Stimulated activated CD4-positive, alpha-beta T cell treated with anti-CD3 and anti-CD28 coated beads, Interleukin-2, amount 100 ng/mL, for 48 hours (primary cell): ENCODE measurements around the gene SPRY4.
"Not testable (repeated sequence)": the region's sequence is repeated elsewhere in the genome, so short reads cannot be mapped to it uniquely, and the experiment has no call there.

ENCODE experiments used
- DNase-seq, 2 donors: peaks; one replicate each; pipeline ENCODE4 v3.0.0-alpha.2; 2020

The SPRY4 gene

GRCh38 chr5:142292249-142292648 is 32.6 kb downstream of the SPRY4 start:
- DNase-seq, result no peak

GRCh38 chr5:142290577-142291299 is 34.1 kb downstream of the SPRY4 start:
- DNase-seq, result no peak

GRCh38 chr5:142289708-142290576 is 34.9 kb downstream of the SPRY4 start:
- DNase-seq, result no peak

- DNase-seq, result no peak
Measured at GRCh38 chr5:142287973-142288313, 36.9 kb downstream of the SPRY4 start.

GRCh38 chr5:142287096-142287972 is 37.5 kb downstream of the SPRY4 start:
- no peak for DNase-seq

- DNase-seq, result no peak
Measured at GRCh38 chr5:142286111-142286510, 38.7 kb downstream of the SPRY4 start.

GRCh38 chr5:142283304-142283703 is 41.5 kb downstream of the SPRY4 start:
- no peak for DNase-seq

- no peak for DNase-seq
Measured at GRCh38 chr5:142281966-142282365, 42.9 kb downstream of the SPRY4 start.

GRCh38 chr5:142281008-142281367 is 43.8 kb downstream of the SPRY4 start:
- no peak for DNase-seq

GRCh38 chr5:142280066-142281007 is 44.5 kb downstream of the SPRY4 start:
- DNase-seq, result no peak

- DNase-seq, result no peak
Measured at GRCh38 chr5:142278627-142279026, 46.2 kb downstream of the SPRY4 start.

- DNase-seq, result no peak
Measured at GRCh38 chr5:142277796-142278195, 47.0 kb downstream of the SPRY4 start.

- DNase-seq, result no peak
Measured at GRCh38 chr5:142276517-142276916, 48.3 kb downstream of the SPRY4 start.

GRCh38 chr5:142275496-142275895 is 49.3 kb downstream of the SPRY4 start:
- no peak for DNase-seq

GRCh38 chr5:142272596-142272995 is 52.2 kb downstream of the SPRY4 start:
- not testable (repeated sequence) for DNase-seq

- DNase-seq, result not testable (repeated sequence)
Measured at GRCh38 chr5:142264084-142264483, 60.7 kb downstream of the SPRY4 start.

- DNase-seq, result no peak
Measured at GRCh38 chr5:142263346-142263745, 61.5 kb downstream of the SPRY4 start.

- no peak for DNase-seq
Measured at GRCh38 chr5:142262683-142263082, 62.1 kb downstream of the SPRY4 start.
